ENCODE data around the gene ACAA1. TPM values are rescaled to one million over a fixed set of nuclear protein-coding genes. Genes with fewer than 3 reads are reported as not detected.

ACAA1 gene
- total and polyA plus RNA-seq, 2 of the 13 experiments (the other 11 are each of a cell fraction or from before 2014, with no cell fraction given): 60.8 to 188 TPM

- BruUV-seq (replicated peaks): no TSS peak
- no peak for FAIRE-seq
- intact Hi-C loops (cut with micrococcal nuclease; ENCODE audit: unreplicated experiment): no loop called here
- no peaks in the 10 kb centered on the region for H3K9me3 ChIP-seq (ENCODE audit: low read length)
- in situ Hi-C loops (cut with HindIII; ENCODE audit: extremely low pct_ligation_motif_present, low pct_unique_long_range_greater_than_20kb): loop anchor here (10.0 kb wide), 1 partner anchor 160 kb away; no protein-coding TSS in a partner anchor
- 0 out of 2 replicates have a peak, but pooled peaks cover 5% of the 10 kb centered on the region for H3K4me1 ChIP-seq (ENCODE audit: insufficient read depth, low read length)
- H3K27me3 ChIP-seq (ENCODE audit: control insufficient read depth in 1 of 2, insufficient read depth in 2 of 2, low read length in 2 of 2): peaks cover 5 to 30% of the 10 kb centered on the region in 2 experiments; a peak in 4 of 5 replicates
- peak; percentile 2 for ATAC-seq
- ChIA-PET POLR2A (interaction anchor here (7.7 to 8.0 kb wide), 2 partner anchors 16 to 23 kb away, joined by 64 to 87 read pairs; partner anchors contain the start of genes ACAA1 and MYD88), CTCF (ENCODE audit: low intra/inter-chr PET ratio, low total read pairs) (no interaction called here)
- H3K4me2 ChIP-seq (ENCODE audit: low read depth, low read length): no peak overlapping the region
- 44% methylated on average over 9 of the region's 13 CpGs for WGBS (ENCODE audit: low lambda C conversion rate)
- TF ChIP-seq AGO1 (IDR thresholded peaks at IDR 0.05; ENCODE audit: low read depth, low read length, poor library complexity, severe bottlenecking): peak; percentile 90
- no peak for TF ChIP-seq ZBTB42 (CRISPR knock-in tag; IDR thresholded peaks at IDR 0.05)
- TF ChIP-seq ZBTB14 (CRISPR knock-in tag; IDR thresholded peaks at IDR 0.05): no peak
- peak; percentile 20 to 26; a peak in 1 of 4 replicates for TF ChIP-seq POLR2A (IDR thresholded peaks at IDR 0.05; ENCODE audit: insufficient read depth in 1 of 2, low read depth in 2 of 2, low read length in 2 of 2)
- no peak for TF ChIP-seq XRCC5 (optimal IDR thresholded peaks at IDR 0.05; ENCODE audit: low read length)
- no peak for TF ChIP-seq ZGPAT (CRISPR knock-in tag; IDR thresholded peaks at IDR 0.05)
- TF ChIP-seq CERS6 (CRISPR knock-in tag; IDR thresholded peaks at IDR 0.05): no peak
- peak; percentile 86 for TF ChIP-seq AGO2 (optimal IDR thresholded peaks at IDR 0.05; ENCODE audit: low read depth, low read length)
- TF ChIP-seq NFIB (CRISPR knock-in tag; IDR thresholded peaks at IDR 0.05; ENCODE audit: borderline replicate concordance): peak; percentile 69; the same call in 1 of the 2 replicates
- peaks cover 7% of the 10 kb centered on the region; the same call in 1 of the 2 replicates for H4K20me1 ChIP-seq (ENCODE audit: insufficient read depth, low read length)
- H3K27ac ChIP-seq (ENCODE audit: extremely low read length, insufficient read depth, low read length): no peak overlapping the region
- peaks cover 0 to 3% of the 10 kb centered on the region in 2 experiments; a peak in 1 of 5 replicates for H3K36me3 ChIP-seq (replicated peaks in 1 of 2; ENCODE audit: control insufficient read depth in 1 of 2, insufficient read depth in 2 of 2, low read length in 2 of 2)
- H3K9ac ChIP-seq (ENCODE audit: insufficient read depth, low read depth, low read length): no peak overlapping the region
- no peaks in the 10 kb centered on the region for H3K79me2 ChIP-seq (ENCODE audit: insufficient read depth, low read length)
- DNase-seq (ENCODE audit: low spot score): no peak
- no peak overlapping the region for H2AFZ ChIP-seq (ENCODE audit: low read length)
- H3K4me3 ChIP-seq (replicated peaks in 1 of 3; ENCODE audit: insufficient read depth in 1 of 3, low read depth in 2 of 3, low read length in 3 of 3): no peak overlapping the region
Measured at GRCh38 chr3:38114875-38115644, 21.9 kb downstream of the ACAA1 start.
